HEK293T (cell line): ENCODE data around the gene SMIM9.

Experiments
- ARNT ChIP-seq: fragments of 450-650 bp; IDR thresholded peaks from 2 replicates; pipeline ENCODE4 v1.6.1; 2017; ENCODE audit warnings: mild to moderate bottlenecking
- BHLHE40 ChIP-seq: fragments of 450-650 bp; IDR thresholded peaks from 2 replicates; pipeline ENCODE4 v1.6.1; 2016; ENCODE audit warnings: mild to moderate bottlenecking, moderate library complexity, borderline replicate concordance
- CTBP1 ChIP-seq: fragments of 450-650 bp; IDR thresholded peaks from 2 replicates; pipeline ENCODE4 v1.6.1; 2016; ENCODE audit warnings: borderline replicate concordance
- ELF4 ChIP-seq: fragments of 450-650 bp; IDR thresholded peaks from 2 replicates; pipeline ENCODE4 v1.6.1; 2017; ENCODE audit warnings: antibody characterized with exemption
- FOXA1 ChIP-seq: fragments of 450-650 bp; IDR thresholded peaks from 2 replicates; pipeline ENCODE4 v1.6.1; 2016; ENCODE audit warnings: mild to moderate bottlenecking
- FOXK2 ChIP-seq: fragments of 450-650 bp; IDR thresholded peaks from 2 replicates; pipeline ENCODE4 v1.6.1; 2016; ENCODE audit warnings: mild to moderate bottlenecking
- FOXM1 ChIP-seq: fragments of 450-650 bp; IDR thresholded peaks from 2 replicates; pipeline ENCODE4 v1.6.1; 2017; ENCODE audit warnings: mild to moderate bottlenecking, borderline replicate concordance
- HDGF ChIP-seq: fragments of 450-650 bp; IDR thresholded peaks from 2 replicates; pipeline ENCODE4 v1.6.1; 2017; ENCODE audit warnings: antibody characterized with exemption, borderline replicate concordance
- L3MBTL2 ChIP-seq: fragments of 450-650 bp; conservative IDR thresholded peaks from 2 replicates; pipeline ENCODE4 v1.6.1; 2016; ENCODE audit warnings: mild to moderate bottlenecking
- NFRKB ChIP-seq: fragments of 450-650 bp; IDR thresholded peaks from 2 replicates; pipeline ENCODE4 v1.6.1; 2016; ENCODE audit warnings: mild to moderate bottlenecking, moderate library complexity
- SP1 ChIP-seq: fragments of 450-650 bp; IDR thresholded peaks from 2 replicates; pipeline ENCODE4 v1.6.1; 2017
- SUZ12 ChIP-seq: fragments of 450-650 bp; IDR thresholded peaks from 2 replicates; pipeline ENCODE4 v1.6.1; 2016; ENCODE audit warnings: mild to moderate bottlenecking
- TARDBP ChIP-seq: fragments of 450-650 bp; IDR thresholded peaks from 2 replicates; pipeline ENCODE4 v1.6.1; 2016
- TF ChIP-seq, protein P1 (sequence below): fragments of 450-650 bp; IDR thresholded peaks from 2 replicates; pipeline ENCODE4 v1.6.1; 2016

DNA sequence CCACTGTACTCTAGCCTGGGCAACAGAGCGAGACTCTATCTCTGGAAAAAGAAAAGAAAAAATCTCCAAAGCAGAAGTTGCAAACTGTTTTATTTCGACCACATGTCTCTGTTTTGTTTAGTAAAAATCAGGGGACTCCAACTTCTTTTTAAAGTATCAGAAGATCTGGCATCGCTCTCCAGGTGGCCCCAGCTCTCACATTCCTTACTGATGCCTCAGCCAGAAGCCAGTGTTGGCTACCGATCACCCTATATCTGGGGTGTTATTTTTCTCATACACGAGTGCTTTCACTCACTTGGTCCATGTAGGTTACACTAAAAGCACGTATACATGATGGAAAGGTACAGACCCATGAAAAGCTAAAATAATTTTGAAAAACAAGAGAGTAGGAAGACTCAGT, 37.5 kb downstream of the SMIM9 start:
- TF ChIP-seq NFRKB = no peak
- TF ChIP-seq SUZ12 = no peak
- no peak for TF ChIP-seq FOXM1
- no peak for TF ChIP-seq SP1
- no peak for TF ChIP-seq BHLHE40
- TF ChIP-seq, protein P1, sequence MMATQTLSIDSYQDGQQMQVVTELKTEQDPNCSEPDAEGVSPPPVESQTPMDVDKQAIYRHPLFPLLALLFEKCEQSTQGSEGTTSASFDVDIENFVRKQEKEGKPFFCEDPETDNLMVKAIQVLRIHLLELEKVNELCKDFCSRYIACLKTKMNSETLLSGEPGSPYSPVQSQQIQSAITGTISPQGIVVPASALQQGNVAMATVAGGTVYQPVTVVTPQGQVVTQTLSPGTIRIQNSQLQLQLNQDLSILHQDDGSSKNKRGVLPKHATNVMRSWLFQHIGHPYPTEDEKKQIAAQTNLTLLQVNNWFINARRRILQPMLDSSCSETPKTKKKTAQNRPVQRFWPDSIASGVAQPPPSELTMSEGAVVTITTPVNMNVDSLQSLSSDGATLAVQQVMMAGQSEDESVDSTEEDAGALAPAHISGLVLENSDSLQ = no peak
- TF ChIP-seq FOXK2 = no peak
- TF ChIP-seq TARDBP = no peak
- TF ChIP-seq ARNT = no peak
- no peak for TF ChIP-seq L3MBTL2
- no peak for TF ChIP-seq ELF4
- no peak for TF ChIP-seq HDGF
- no peak for TF ChIP-seq CTBP1
- TF ChIP-seq FOXA1 = no peak
